PC-3 (cell line): ENCODE data around the gene RNF144B. TPM values are rescaled to one million over a fixed set of nuclear protein-coding genes. Genes with fewer than 3 reads are reported as not detected.

Experiments
- ATAC-seq: fragments of 200-7000 bp; cut with Tn5 transposase; 2 replicates; pipeline ENCODE4 v1.9.1; 2020; ENCODE audit warnings: mild to moderate bottlenecking, moderate library complexity
- BruUV-seq: library from RNA; stranded (reverse); fragments of 400-500 nt; replicated peaks from 2 replicates; lab custom pipeline; 2021; lab: Mats Ljungman, UMichigan
- CTCF ChIA-PET: fragments of 300-600 bp; sonication (Branson Sonifier 250); formaldehyde crosslinking; loops from one replicate; lab custom pipeline; 2022; ENCODE audit warnings: antibody characterized with exemption; lab: Charles Lee
- POLR2A ChIA-PET: fragments of 300-600 bp; sonication (Branson Sonifier 250); formaldehyde crosslinking; loops from one replicate; lab custom pipeline; 2022; ENCODE audit warnings: antibody characterized with exemption; ENCODE audit not compliant: unreplicated experiment; lab: Charles Lee
- DNase-seq: peaks from one replicate; pipeline ENCODE4 v3.0.0-alpha.2; 2015
- H2AFZ ChIP-seq: fragments of 300-600 bp; sonication (generic); 2 replicates; pipeline ENCODE4 v1.6.0; 2016; ENCODE audit warnings: antibody characterized with exemption, low read length
- H3F3A ChIP-seq: fragments of 300-600 bp; sonication (generic); one replicate; pipeline ENCODE4 v1.6.0; 2017; ENCODE audit warnings: antibody characterized with exemption, low read length, control low read depth, mild to moderate bottlenecking; ENCODE audit not compliant: unreplicated experiment
- H3K27ac ChIP-seq: fragments of 300-600 bp; sonication (generic); 2 replicates; pipeline ENCODE4 v1.5.1; 2016; ENCODE audit warnings: mild to moderate bottlenecking, low read length
- H3K27me3 ChIP-seq: fragments of 300-600 bp; sonication (generic); 2 replicates; pipeline ENCODE4 v1.6.1; 2016; ENCODE audit warnings: low read length, mixed read lengths
- H3K36me3 ChIP-seq: fragments of 300-600 bp; sonication (generic); 2 replicates; pipeline ENCODE4 v1.6.1; 2016; ENCODE audit warnings: low read depth, mixed run types, low read length, mixed read lengths
- H3K4me1 ChIP-seq: fragments of 300-600 bp; sonication (generic); 2 replicates; pipeline ENCODE4 v1.5.1; 2016; ENCODE audit warnings: low read length; ENCODE audit not compliant: insufficient read depth
- H3K4me2 ChIP-seq: fragments of 300-600 bp; sonication (generic); 2 replicates; pipeline ENCODE4 v1.6.0; 2016; ENCODE audit warnings: low read length
- H3K4me3 ChIP-seq: fragments of 300-600 bp; sonication (generic); 2 replicates; pipeline ENCODE4 v1.5.1; 2016; ENCODE audit warnings: mild to moderate bottlenecking, low read length, mixed read lengths
- H3K79me2 ChIP-seq: fragments of 300-600 bp; sonication (generic); 2 replicates; pipeline ENCODE4 v1.6.1; 2017; ENCODE audit warnings: low read length, mixed read lengths
- H3K9ac ChIP-seq: fragments of 300-600 bp; sonication (generic); 2 replicates; pipeline ENCODE4 v1.6.0; 2016; ENCODE audit warnings: mild to moderate bottlenecking, low read length
- H3K9me2 ChIP-seq: fragments of 300-600 bp; sonication (generic); replicated peaks from 2 replicates; pipeline ENCODE4 v1.6.1; 2016; ENCODE audit warnings: mixed run types, low read length, mixed read lengths
- H3K9me3 ChIP-seq: fragments of 300-600 bp; sonication (generic); 2 replicates; pipeline ENCODE4 v1.6.1; 2016; ENCODE audit warnings: low read length, mixed read lengths
- H4K20me1 ChIP-seq: fragments of 300-600 bp; sonication (generic); 2 replicates; pipeline ENCODE4 v1.6.1; 2016; ENCODE audit warnings: low read length, mixed read lengths
- EZH2 ChIP-seq: fragments of 300-600 bp; sonication (generic); IDR thresholded peaks from one replicate; pipeline ENCODE4 v1.6.1; 2017; ENCODE audit warnings: antibody characterized with exemption, mild to moderate bottlenecking, low read length; ENCODE audit not compliant: unreplicated experiment
- EZH2phosphoT487 ChIP-seq: fragments of 300-600 bp; sonication (generic); IDR thresholded peaks from 2 replicates; pipeline ENCODE4 v1.6.1; 2018; ENCODE audit warnings: mild to moderate bottlenecking, antibody characterized with exemption, low read length, borderline replicate concordance
- intact Hi-C: fragments of 100-400 bp; cut with micrococcal nuclease; formaldehyde crosslinking; loops from 2 replicates; pipeline ENCODE4 v1.9.0; 2023
- total RNA-seq: library from RNA; depleted of rRNA; stranded (reverse); fragments of >200 nt; gene quantifications from 2 replicates; pipeline ENCODE4 v1.2.3, GENCODE V29; 2014
- TF ChIP-seq, protein P1 (sequence below): fragments of 300-600 bp; sonication (generic); conservative IDR thresholded peaks from 2 replicates; pipeline ENCODE4 v1.5.1; 2017; ENCODE audit warnings: antibody characterized with exemption, low read depth, mild to moderate bottlenecking, low read length

Gene RNF144B
- total RNA-seq, 1 experiment from 2014 or later = 4.6 TPM

DNA sequence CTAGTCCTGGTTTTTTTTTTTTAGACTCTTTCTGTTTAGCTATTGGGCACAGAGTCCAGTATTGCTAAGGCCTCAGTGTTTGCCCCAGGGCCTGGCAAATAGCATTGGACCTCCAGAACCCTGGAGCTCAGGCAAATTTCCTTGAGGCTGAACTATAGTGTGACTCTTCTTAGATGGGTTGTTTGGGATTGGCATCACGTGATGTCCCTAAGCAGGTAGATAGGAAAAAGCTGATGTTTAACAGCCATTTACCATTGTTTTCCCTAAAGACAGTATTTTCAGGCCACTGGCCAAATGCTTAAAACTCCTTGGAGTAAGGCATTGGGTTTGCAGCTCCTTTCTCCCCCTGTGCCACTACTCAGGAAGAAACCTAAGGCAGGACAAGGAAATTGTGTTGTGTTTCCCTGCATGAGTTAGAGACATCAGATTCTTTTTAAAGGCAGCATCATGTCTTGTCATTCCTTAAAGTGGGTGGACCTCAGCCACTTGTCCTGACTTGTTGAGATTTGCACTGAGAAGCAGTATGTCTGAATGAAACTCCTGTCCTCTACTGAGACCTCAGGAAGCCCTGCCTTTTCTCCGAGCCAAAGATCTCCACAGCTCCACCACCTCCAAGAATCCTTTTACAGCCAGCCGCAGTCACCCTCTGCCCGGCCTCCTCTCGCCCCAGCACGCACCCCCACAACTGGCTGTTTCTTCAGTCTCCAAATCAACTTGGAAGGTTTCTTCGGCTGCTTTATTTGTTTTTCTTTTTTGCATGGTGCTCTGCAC lies 46.2 kb upstream of the RNF144B start:
- H3K36me3 ChIP-seq = no peaks in the 10 kb centered on the region
- H3K27ac ChIP-seq = no peak overlapping the region
- no peaks in the 10 kb centered on the region for H3K79me2 ChIP-seq
- peaks cover 21% of the 10 kb centered on the region for H3K4me1 ChIP-seq
- no peak overlapping the region for H3K9ac ChIP-seq
- no peaks in the 10 kb centered on the region for H4K20me1 ChIP-seq
- ChIA-PET CTCF (no interaction called here), POLR2A (no interaction called here)
- no peak overlapping the region for H3K4me2 ChIP-seq
- no TSS peak for BruUV-seq
- intact Hi-C loops = no loop called here
- DNase-seq (no peak), ATAC-seq (no peak)
- H3K27me3 ChIP-seq = no peaks in the 10 kb centered on the region
- no peaks in the 10 kb centered on the region for H3F3A ChIP-seq
- H3K9me3 ChIP-seq = no peaks in the 10 kb centered on the region
- TF ChIP-seq EZH2phosphoT487 (no peak), EZH2 (no peak)
- TF ChIP-seq, protein P1, sequence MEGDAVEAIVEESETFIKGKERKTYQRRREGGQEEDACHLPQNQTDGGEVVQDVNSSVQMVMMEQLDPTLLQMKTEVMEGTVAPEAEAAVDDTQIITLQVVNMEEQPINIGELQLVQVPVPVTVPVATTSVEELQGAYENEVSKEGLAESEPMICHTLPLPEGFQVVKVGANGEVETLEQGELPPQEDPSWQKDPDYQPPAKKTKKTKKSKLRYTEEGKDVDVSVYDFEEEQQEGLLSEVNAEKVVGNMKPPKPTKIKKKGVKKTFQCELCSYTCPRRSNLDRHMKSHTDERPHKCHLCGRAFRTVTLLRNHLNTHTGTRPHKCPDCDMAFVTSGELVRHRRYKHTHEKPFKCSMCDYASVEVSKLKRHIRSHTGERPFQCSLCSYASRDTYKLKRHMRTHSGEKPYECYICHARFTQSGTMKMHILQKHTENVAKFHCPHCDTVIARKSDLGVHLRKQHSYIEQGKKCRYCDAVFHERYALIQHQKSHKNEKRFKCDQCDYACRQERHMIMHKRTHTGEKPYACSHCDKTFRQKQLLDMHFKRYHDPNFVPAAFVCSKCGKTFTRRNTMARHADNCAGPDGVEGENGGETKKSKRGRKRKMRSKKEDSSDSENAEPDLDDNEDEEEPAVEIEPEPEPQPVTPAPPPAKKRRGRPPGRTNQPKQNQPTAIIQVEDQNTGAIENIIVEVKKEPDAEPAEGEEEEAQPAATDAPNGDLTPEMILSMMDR = no peak
- no peaks in the 10 kb centered on the region for H3K9me2 ChIP-seq
- H2AFZ ChIP-seq = no peak overlapping the region
- no peak overlapping the region for H3K4me3 ChIP-seq

- Histone ChIP-seq H3K27ac (no peak overlapping the region), H3F3A (no peaks in the 10 kb centered on the region), H3K79me2 (no peaks in the 10 kb centered on the region), H3K4me1 (peaks cover 33% of the 10 kb centered on the region), H3K4me2 (no peak overlapping the region), H3K9me2 (no peaks in the 10 kb centered on the region), H3K9ac (no peak overlapping the region), H3K36me3 (no peaks in the 10 kb centered on the region), H2AFZ (no peak overlapping the region), H3K9me3 (no peaks in the 10 kb centered on the region), H3K27me3 (no peaks in the 10 kb centered on the region), H3K4me3 (no peak overlapping the region), H4K20me1 (no peaks in the 10 kb centered on the region)
- POLR2A ChIA-PET = no interaction called here
- BruUV-seq = no TSS peak
- CTCF ChIA-PET = no interaction called here
- TF ChIP-seq EZH2phosphoT487 (no peak), EZH2 (no peak)
- TF ChIP-seq, protein P1 = no peak
- DNase-seq (no peak), ATAC-seq (no peak)
- intact Hi-C loops = no loop called here
Measured at GRCh38 chr6:18342223-18342622, 44.9 kb upstream of the RNF144B start.

- TF ChIP-seq, protein P1 = no peak
- no peak for TF ChIP-seq EZH2phosphoT487
- TF ChIP-seq EZH2 = no peak
- H3K79me2 ChIP-seq = no peaks in the 10 kb centered on the region
- ChIA-PET POLR2A (no interaction called here), CTCF (no interaction called here)
- H3K27ac ChIP-seq = peak overlapping the region; percentile 93
- H3K9me2 ChIP-seq = no peaks in the 10 kb centered on the region
- no peaks in the 10 kb centered on the region for H4K20me1 ChIP-seq
- H3F3A ChIP-seq = no peaks in the 10 kb centered on the region
- H3K9me3 ChIP-seq = no peaks in the 10 kb centered on the region
- intact Hi-C loops = no loop called here
- no TSS peak for BruUV-seq
- peak overlapping the region; percentile 74 for H3K9ac ChIP-seq
- ATAC-seq (peak; percentile 35), DNase-seq (peak; percentile 73)
- H3K27me3 ChIP-seq = no peaks in the 10 kb centered on the region
- peak overlapping the region; percentile 65 for H3K4me2 ChIP-seq
- peak overlapping the region; percentile 29; the same call in 1 of the 2 replicates for H2AFZ ChIP-seq
- peak overlapping the region; percentile 32; the same call in 1 of the 2 replicates for H3K4me3 ChIP-seq
- no peaks in the 10 kb centered on the region for H3K36me3 ChIP-seq
- peaks cover 42% of the 10 kb centered on the region for H3K4me1 ChIP-seq
Measured at GRCh38 chr6:18343741-18344140, 43.4 kb upstream of the RNF144B start.
